K562 (cell line): ENCODE measurements around the gene TACR2. TPM values are rescaled to one million over a fixed set of nuclear protein-coding genes. Genes with fewer than 3 reads are reported as not detected.

Source experiments
- BCL6 ChIP-seq: fragments of 250-450 bp; sonication (Bioruptor Pico); IDR thresholded peaks from 2 replicates; pipeline ENCODE4 v1.4.0; 2020
- CBX3 ChIP-seq, 2 experiments: IDR thresholded peaks; 1 replicate in 1 of 2; 2 replicates in 1 of 2; pipeline ENCODE4 v1.6.1; 2012; ENCODE audit warnings: inconsistent platforms in 2 of 2, low read length in 2 of 2, borderline replicate concordance in 1 of 2, control low read depth in 1 of 2
- CEBPB ChIP-seq: fragments of 450-650 bp; IDR thresholded peaks from 2 replicates; pipeline ENCODE4 v1.6.1; 2016; ENCODE audit warnings: missing genetic modification characterization, missing compliant biosample characterization
- CHD1 ChIP-seq: fragments of 200-600 bp; sonication (generic); IDR thresholded peaks from one replicate; pipeline ENCODE4 v1.6.1; 2012; ENCODE audit warnings: mild to moderate bottlenecking, moderate library complexity, low read length, inconsistent platforms
- FOXA3 ChIP-seq, 2 experiments: fragments of 450-650 bp in 1 of 2; sonication (generic) in 1 of 2; formaldehyde crosslinking; IDR thresholded peaks in 1 of 2; conservative IDR thresholded peaks in 1 of 2; 2 replicates each; pipeline versions ENCODE4 v1.4.0 to v1.8.0; 2020 to 2022; ENCODE audit warnings: mild to moderate bottlenecking in 2 of 2, missing genetic modification reagents in 1 of 2
- HMG20B ChIP-seq: fragments of 250-450 bp; sonication (Bioruptor Pico); IDR thresholded peaks from 2 replicates; pipeline ENCODE4 v1.5.0; 2021; ENCODE audit warnings: mild to moderate bottlenecking
- IRF9 ChIP-seq: fragments of 450-650 bp; IDR thresholded peaks from 2 replicates; pipeline ENCODE4 v1.6.1; 2016; ENCODE audit warnings: missing biosample characterization, missing genetic modification characterization
- MCM7 ChIP-seq, 2 experiments: fragments of 450-650 bp; IDR thresholded peaks; 2 replicates each; pipeline ENCODE4 v1.6.1; 2016 to 2018
- NFATC3 ChIP-seq: fragments of 450-650 bp; IDR thresholded peaks from 2 replicates; pipeline ENCODE4 v1.6.1; 2017; ENCODE audit warnings: mild to moderate bottlenecking
- RUNX1 ChIP-seq: sonication (generic); IDR thresholded peaks from 2 replicates; pipeline ENCODE4 v1.6.1; 2016; ENCODE audit warnings: antibody characterized with exemption, low read depth
- SIN3A ChIP-seq, 2 experiments: fragments of 150-350 bp in 1 of 2; IDR thresholded peaks; 2 replicates each; pipeline ENCODE4 v1.6.1; 2011 to 2016; ENCODE audit warnings: borderline replicate concordance in 2 of 2, low read depth in 2 of 2, low read length in 2 of 2, mild to moderate bottlenecking in 2 of 2, moderate library complexity in 2 of 2; ENCODE audit not compliant: control insufficient read depth in 1 of 2
- SMAD3 ChIP-seq: fragments of 450-650 bp; formaldehyde crosslinking; conservative IDR thresholded peaks from 2 replicates; pipeline ENCODE4 v1.4.0; 2020; ENCODE audit warnings: mild to moderate bottlenecking
- SRF ChIP-seq, 2 experiments: fragments of 250-450, 450-650 bp in 1 of 2; sonication (Bioruptor Pico) in 1 of 2; sonication (generic) in 1 of 2; formaldehyde crosslinking; IDR thresholded peaks; 2 replicates each; pipeline versions ENCODE4 v1.5.0 to v1.5.1; 2020 to 2022; ENCODE audit warnings: mild to moderate bottlenecking in 1 of 2, missing genetic modification reagents in 1 of 2
- STAG1 ChIP-seq: sonication (generic); formaldehyde crosslinking; IDR thresholded peaks from 2 replicates; pipeline ENCODE4 v1.5.0; 2020; ENCODE audit warnings: missing genetic modification reagents, borderline replicate concordance
- XRCC4 ChIP-seq: IDR thresholded peaks from one replicate; pipeline ENCODE4 v1.6.1; 2011; ENCODE audit not compliant: insufficient read depth, insufficient read length; ENCODE audit errors: extremely low read depth
- XRCC5 ChIP-seq: fragments of 200-400 bp; formaldehyde crosslinking; IDR thresholded peaks from 2 replicates; pipeline ENCODE4 v1.6.1; 2017; ENCODE audit warnings: low read depth, mild to moderate bottlenecking, low read length
- ZNF263 ChIP-seq: sonication (generic); formaldehyde crosslinking; IDR thresholded peaks from 2 replicates; pipeline ENCODE4 v1.8.0; 2022; ENCODE audit warnings: mild to moderate bottlenecking, missing genetic modification reagents, borderline replicate concordance
- polyA plus RNA-seq, 8 experiments: library from polyadenylated mRNA; depleted of rRNA in 4 of 8; stranded (reverse) in 5 of 8; unstranded in 3 of 8; fragments of >200 nt; fragmentation: Nextera tagmentation in 2 of 8; fragmentation: Illumina TruSeq in 1 of 8; extraction: Ambion mirVana in 2 of 8; extraction: Trizol in 1 of 8; gene quantifications; 2 replicates each; pipeline versions ENCODE4 v1.2.1 to v1.2.3, GENCODE V29; 2011 to 2014; ENCODE audit warnings: inconsistent platforms in 1 of 8, missing spikeins in 1 of 8
- total RNA-seq, 7 experiments: library from RNA; depleted of rRNA in 6 of 7; stranded (reverse); fragments of >200 nt in 6 of 7; fragmentation: Illumina TruSeq in 2 of 7; extraction: Trizol in 2 of 7; gene quantifications; 2 replicates each; pipeline versions ENCODE4 v1.2.1 to v1.2.3, GENCODE V29; 2011 to 2021; ENCODE audit warnings: low replicate concordance in 1 of 7
- TF ChIP-seq, protein P1 (sequence below), 3 experiments: fragments of 200-800 bp in 1 of 3; sonication (Bioruptor generic) in 1 of 3; sonication (generic) in 1 of 3; formaldehyde crosslinking in 1 of 3; IDR thresholded peaks; 2 replicates each; pipeline versions ENCODE4 v1.6.1 to v1.8.0; 2016 to 2022; ENCODE audit warnings: mild to moderate bottlenecking in 2 of 3, missing compliant biosample characterization in 2 of 3, missing genetic modification characterization in 2 of 3, missing genetic modification reagents in 1 of 3
- TF ChIP-seq, protein P2 (sequence below): fragments of 450-650 bp; formaldehyde crosslinking; IDR thresholded peaks from 2 replicates; pipeline ENCODE4 v1.4.0; 2020; ENCODE audit warnings: mild to moderate bottlenecking, moderate library complexity

TACR2 gene
- total and polyA plus RNA-seq, 9 of the 15 experiments (the other 6 are each of a cell fraction or from before 2014, with no cell fraction given) = not detected

DNA sequence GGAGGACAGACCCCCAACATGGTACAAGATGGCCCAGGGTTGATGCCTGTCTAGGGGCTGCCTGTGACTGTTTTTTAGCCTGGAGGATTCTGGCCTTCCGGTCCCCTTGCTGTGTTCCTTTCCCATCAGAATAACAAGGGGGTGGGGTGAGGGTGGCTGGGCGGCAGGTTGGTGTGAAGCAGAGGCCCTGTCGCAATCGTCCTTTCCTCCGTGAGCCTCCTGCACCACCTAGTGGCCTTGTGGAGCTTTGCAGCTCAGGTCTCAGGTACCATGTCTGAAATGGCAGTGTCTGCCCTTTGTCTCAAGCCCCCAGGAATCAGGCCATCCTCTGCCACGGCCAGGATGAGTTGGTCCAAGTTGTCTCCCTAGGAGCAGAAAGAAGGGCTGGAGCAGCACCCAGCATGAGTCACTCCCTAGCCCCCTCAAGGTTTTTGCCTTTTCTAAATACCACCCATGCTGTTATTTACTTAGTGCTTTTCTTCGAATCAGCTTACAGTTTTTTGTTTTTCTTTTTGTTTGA is 24.2 kb downstream of the TACR2 start (continued):
- 0 out of 4 replicates have a peak, but pooled peaks of 1 of the 2 experiments have one; percentile 7 for TF ChIP-seq SIN3A (IDR thresholded peaks at IDR 0.05; ENCODE audit: borderline replicate concordance in 2 of 2, control insufficient read depth in 1 of 2, low read depth in 2 of 2, low read length in 2 of 2)
- TF ChIP-seq NFATC3 = no peak
- TF ChIP-seq SMAD3 = no peak
- peak; percentile 95 for TF ChIP-seq STAG1 (CRISPR knock-in tag)
- TF ChIP-seq CEBPB (tag) = peak; percentile 99
- peak; percentile 80 for TF ChIP-seq XRCC5
- TF ChIP-seq RUNX1 = no peak
- no peak for TF ChIP-seq CHD1
- peak; percentile 83 for TF ChIP-seq IRF9 (tag)
- no peak for TF ChIP-seq HMG20B (CRISPR knock-in tag)
- no peak for TF ChIP-seq MCM7 (IDR thresholded peaks at IDR 0.05)
- no peak for TF ChIP-seq BCL6 (CRISPR knock-in tag)
- peak in 1 of 2 experiments; percentile 41; a peak in 1 of 3 replicates for TF ChIP-seq CBX3 (IDR thresholded peaks at IDR 0.05; ENCODE audit: borderline replicate concordance in 1 of 2, low read length in 2 of 2)
- TF ChIP-seq XRCC4 = no peak
- 0 out of 4 replicates have a peak, but pooled peaks of 1 of the 2 experiments have one; percentile 42 for TF ChIP-seq SRF (CRISPR knock-in tag; IDR thresholded peaks at IDR 0.05)
- TF ChIP-seq FOXA3 (CRISPR knock-in tag; conservative IDR thresholded peaks at IDR 0.05 in 1 of 2, IDR thresholded peaks at IDR 0.05 in 1 of 2) = peak; percentile 7 to 83; a peak in 1 of 4 replicates
- TF ChIP-seq ZNF263 (CRISPR knock-in tag) = peak; percentile 43; the same call in 1 of the 2 replicates
- TF ChIP-seq, protein P1, sequence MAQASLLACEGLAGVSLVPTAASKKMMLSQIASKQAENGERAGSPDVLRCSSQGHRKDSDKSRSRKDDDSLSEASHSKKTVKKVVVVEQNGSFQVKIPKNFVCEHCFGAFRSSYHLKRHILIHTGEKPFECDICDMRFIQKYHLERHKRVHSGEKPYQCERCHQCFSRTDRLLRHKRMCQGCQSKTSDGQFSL (CRISPR knock-in tag; IDR thresholded peaks at IDR 0.05) = 0 out of 2 replicates have a peak, but pooled peaks have one; percentile 62
- TF ChIP-seq, protein P1 (tag; IDR thresholded peaks at IDR 0.05) = no peak
- TF ChIP-seq, protein P2, sequence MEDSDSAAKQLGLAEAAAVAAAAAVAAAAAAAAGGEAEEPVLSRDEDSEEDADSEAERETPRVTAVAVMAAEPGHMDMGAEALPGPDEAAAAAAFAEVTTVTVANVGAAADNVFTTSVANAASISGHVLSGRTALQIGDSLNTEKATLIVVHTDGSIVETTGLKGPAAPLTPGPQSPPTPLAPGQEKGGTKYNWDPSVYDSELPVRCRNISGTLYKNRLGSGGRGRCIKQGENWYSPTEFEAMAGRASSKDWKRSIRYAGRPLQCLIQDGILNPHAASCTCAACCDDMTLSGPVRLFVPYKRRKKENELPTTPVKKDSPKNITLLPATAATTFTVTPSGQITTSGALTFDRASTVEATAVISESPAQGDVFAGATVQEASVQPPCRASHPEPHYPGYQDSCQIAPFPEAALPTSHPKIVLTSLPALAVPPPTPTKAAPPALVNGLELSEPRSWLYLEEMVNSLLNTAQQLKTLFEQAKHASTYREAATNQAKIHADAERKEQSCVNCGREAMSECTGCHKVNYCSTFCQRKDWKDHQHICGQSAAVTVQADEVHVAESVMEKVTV (CRISPR knock-in tag) = peak; percentile 85
